Adrenal gland (tissue), 12 donors: Measurements from ENCODE around the gene ADK. TPM values are rescaled to one million over a fixed set of nuclear protein-coding genes. Genes with fewer than 3 reads are reported as not detected.

Source experiments
- DNase-seq, 7 donors: peaks; one replicate each; pipeline ENCODE4 v3.0.0-alpha.2; 2019 to 2020
- H3K27ac ChIP-seq, 5 donors: fragments of 200-600 bp; sonication (generic) in 4 of 5; 1 replicate in 3 of 5; 2 replicates in 2 of 5; pipeline versions ENCODE4 v1.5.1 to v1.8.0; 2016 to 2020; ENCODE audit warnings: mild to moderate bottlenecking in 1 of 5
- H3K27me3 ChIP-seq: fragments of 200-600 bp; 2 replicates; pipeline ENCODE4 v1.8.0; 2021
- H3K36me3 ChIP-seq, 2 donors: fragments of 200-600 bp; replicated peaks in 1 of 2; 1 replicate in 1 of 2; 2 replicates in 1 of 2; pipeline versions ENCODE4 v1.5.1 to v1.8.0; 2018 to 2022
- H3K4me1 ChIP-seq, 2 donors: fragments of 200-600 bp; replicated peaks in 1 of 2; 1 replicate in 1 of 2; 2 replicates in 1 of 2; pipeline versions ENCODE4 v1.5.1 to v1.8.0; 2018 to 2021
- H3K4me3 ChIP-seq, 4 donors: fragments of 200-600 bp; sonication (generic) in 3 of 4; one replicate each; pipeline ENCODE4 v1.5.1; 2016 to 2018
- H3K9me3 ChIP-seq, 3 donors: fragments of 200-600 bp; sonication (generic) in 1 of 3; replicated peaks in 1 of 3; 1 replicate in 2 of 3; 2 replicates in 1 of 3; pipeline versions ENCODE4 v1.5.1 to v1.8.0; 2016 to 2021
- POLR2A ChIP-seq, 2 donors: fragments of 450-650 bp; IDR thresholded peaks; one replicate each; pipeline ENCODE4 v1.6.1; 2017; ENCODE audit warnings: antibody characterized with exemption in 2 of 2, mild to moderate bottlenecking in 2 of 2, moderate library complexity in 1 of 2
- WGBS, 4 donors: extraction: QIAGEN DNeasy Blood & Tissue Kit in 2 of 4; methylation state at CpG; one replicate each; pipeline versions ENCODE4 v1.1.5 to v1.1.7; 2013 to 2017; 5-methylcytosine and 5-hydroxymethylcytosine counted together
- intact Hi-C, 2 donors: fragments of 100-400 bp; cut with DNase I; formaldehyde crosslinking; loops; one replicate each; pipeline versions ENCODE4 v1.14.1 to v1.15.0; 2022 to 2023
- polyA plus RNA-seq, 3 donors: library from polyadenylated mRNA; stranded (reverse); fragments of 200-250 nt in 2 of 3; fragments of 350-450 nt in 1 of 3; fragmentation: Illumina TruSeq in 1 of 3; extraction: RNeasy Lipid Tissue Mini Kit (QIAGEN cat#74804) in 1 of 3; gene quantifications; one replicate each; pipeline ENCODE4 v1.2.3, GENCODE V29; 2013 to 2014
- total RNA-seq, 9 donors: library from RNA; depleted of rRNA in 4 of 9; stranded (reverse); fragments of >200 nt in 4 of 9; fragments of 120-200 nt in 1 of 9; fragmentation: NEBNext Ultra II Directional in 1 of 9; extraction: Animal tissue kit (Norgen Biotek cat#: 25700) in 1 of 9; gene quantifications; one replicate each; pipeline versions ENCODE4 v1.1.0 to v1.2.4, GENCODE V29; 2013 to 2023
- TF ChIP-seq, protein P1 (sequence below), 6 experiments: fragments of 450-650 bp in 4 of 6; fragments of 200-600 bp in 2 of 6; sonication (generic) in 1 of 6; IDR thresholded peaks; 1 replicate in 5 of 6; 2 replicates in 1 of 6; pipeline versions ENCODE4 v1.5.1 to v1.8.0; 2016 to 2021; ENCODE audit warnings: antibody characterized with exemption in 6 of 6, mild to moderate bottlenecking in 2 of 6, moderate library complexity in 1 of 6
- donor health status: healthy with polysubstance abuse.
- donor health status: Bipolar disorder and iron deficiency.
- donor health status: DM: yes; HTN: yes; CAD: no.
- donor health status: DM: no; HTN: no; CAD: no.
- donor health status: DM: no; HTN: no; CAD: no.
- donor health status: DM: yes; HTN: yes; CAD: no.

ADK gene
- total and polyA plus RNA-seq, 12 donors: 8.2 to 45.5 (median 22.2) TPM

DNA sequence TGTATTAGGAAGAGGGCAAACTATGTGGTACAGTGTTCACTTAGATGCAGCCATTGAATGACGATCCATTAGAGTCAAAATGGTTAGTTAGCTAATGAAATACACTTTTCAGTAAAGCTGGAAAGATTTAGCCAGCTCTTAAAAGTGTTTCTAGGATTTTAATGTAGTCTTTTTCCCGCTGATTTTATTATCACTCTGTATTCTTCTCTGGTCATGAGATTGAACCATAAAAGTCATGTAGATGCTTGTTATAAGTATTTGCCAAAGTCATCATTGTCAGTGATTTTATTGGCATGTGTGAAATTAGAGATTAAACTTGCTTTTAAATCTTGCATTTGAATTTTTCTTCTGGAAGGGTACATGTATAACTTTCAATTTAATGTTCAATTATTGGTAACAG is 93.8 kb downstream of the ADK start:
- no peak for DNase-seq
- no peaks in the 10 kb centered on the region for H3K27me3 ChIP-seq
- H3K36me3 ChIP-seq: no peaks in the 10 kb centered on the region
- H3K4me3 ChIP-seq: no peak overlapping the region
- no peaks in the 10 kb centered on the region for H3K4me1 ChIP-seq
- TF ChIP-seq POLR2A (IDR thresholded peaks at IDR 0.05): no peak
- TF ChIP-seq, protein P1, sequence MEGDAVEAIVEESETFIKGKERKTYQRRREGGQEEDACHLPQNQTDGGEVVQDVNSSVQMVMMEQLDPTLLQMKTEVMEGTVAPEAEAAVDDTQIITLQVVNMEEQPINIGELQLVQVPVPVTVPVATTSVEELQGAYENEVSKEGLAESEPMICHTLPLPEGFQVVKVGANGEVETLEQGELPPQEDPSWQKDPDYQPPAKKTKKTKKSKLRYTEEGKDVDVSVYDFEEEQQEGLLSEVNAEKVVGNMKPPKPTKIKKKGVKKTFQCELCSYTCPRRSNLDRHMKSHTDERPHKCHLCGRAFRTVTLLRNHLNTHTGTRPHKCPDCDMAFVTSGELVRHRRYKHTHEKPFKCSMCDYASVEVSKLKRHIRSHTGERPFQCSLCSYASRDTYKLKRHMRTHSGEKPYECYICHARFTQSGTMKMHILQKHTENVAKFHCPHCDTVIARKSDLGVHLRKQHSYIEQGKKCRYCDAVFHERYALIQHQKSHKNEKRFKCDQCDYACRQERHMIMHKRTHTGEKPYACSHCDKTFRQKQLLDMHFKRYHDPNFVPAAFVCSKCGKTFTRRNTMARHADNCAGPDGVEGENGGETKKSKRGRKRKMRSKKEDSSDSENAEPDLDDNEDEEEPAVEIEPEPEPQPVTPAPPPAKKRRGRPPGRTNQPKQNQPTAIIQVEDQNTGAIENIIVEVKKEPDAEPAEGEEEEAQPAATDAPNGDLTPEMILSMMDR (IDR thresholded peaks at IDR 0.05): no peak
- H3K9me3 ChIP-seq: no peaks in the 10 kb centered on the region
- 92 to 99% (median 97%) methylated on average over 2 of the region's 2 CpGs for WGBS, 4 donors
- intact Hi-C loops: loop anchor here (5.0 to 10.0 kb wide), 3 partner anchors 857 to 990 kb away; partner anchors contain the start of gene COMTD1 (in 2 of the 2)
- H3K27ac ChIP-seq: no peak overlapping the region

DNA sequence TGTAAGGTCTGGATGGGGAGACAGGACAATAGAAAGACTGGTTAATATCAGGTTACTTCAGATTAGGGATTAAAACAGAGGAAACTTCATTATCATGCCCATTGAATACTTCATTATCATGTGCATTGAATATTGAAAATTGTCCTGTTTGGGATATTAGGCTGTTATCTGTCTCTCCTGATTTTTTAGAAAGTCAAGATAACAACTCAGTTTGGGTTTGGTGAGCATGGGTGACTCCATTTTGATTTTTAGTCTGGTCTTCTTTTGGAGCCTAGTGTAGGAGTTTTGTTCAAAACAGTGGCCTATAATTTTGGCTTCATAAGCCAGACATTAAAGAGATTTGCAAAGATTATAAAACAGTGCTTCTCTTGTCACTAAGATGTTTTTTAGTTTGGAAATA is 95.5 kb downstream of the ADK start:
- TF ChIP-seq POLR2A (IDR thresholded peaks at IDR 0.05): no peak
- TF ChIP-seq, protein P1 (IDR thresholded peaks at IDR 0.05): no peak
- H3K9me3 ChIP-seq: no peaks in the 10 kb centered on the region
- no peak overlapping the region for H3K4me3 ChIP-seq
- no peak for DNase-seq
- no peaks in the 10 kb centered on the region for H3K4me1 ChIP-seq
- H3K27me3 ChIP-seq: no peaks in the 10 kb centered on the region
- no peaks in the 10 kb centered on the region for H3K36me3 ChIP-seq
- H3K27ac ChIP-seq: no peak overlapping the region
- intact Hi-C loops: loop anchor here (5.0 to 10.0 kb wide), 3 partner anchors 856 to 988 kb away; partner anchors contain the start of gene COMTD1 (in 2 of the 2)

DNA sequence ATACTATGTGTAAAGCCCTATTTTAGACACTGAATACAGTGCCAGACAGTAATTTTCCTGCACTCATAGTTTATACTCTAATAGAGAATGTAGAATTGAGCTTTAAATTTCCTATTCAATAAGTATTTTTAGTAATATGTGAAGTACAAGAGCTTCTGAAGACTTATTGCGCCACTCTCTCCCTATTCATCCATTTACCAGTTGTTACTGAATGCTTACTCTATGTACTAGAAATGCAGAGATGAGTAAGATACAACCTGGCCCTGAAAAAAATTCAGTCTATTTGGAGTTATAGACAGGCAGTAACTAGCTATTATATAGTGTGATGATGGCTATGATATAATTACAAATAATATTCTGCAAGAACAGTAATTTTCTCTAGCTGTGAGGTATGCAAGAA is 98.8 kb downstream of the ADK start:
- Histone ChIP-seq H3K4me3 (no peak overlapping the region), H3K36me3 (no peaks in the 10 kb centered on the region), H3K9me3 (no peaks in the 10 kb centered on the region), H3K27me3 (no peaks in the 10 kb centered on the region), H3K4me1 (no peaks in the 10 kb centered on the region), H3K27ac (no peak overlapping the region)
- no peak for DNase-seq
- WGBS, 4 donors: 97 to 100% (median 97%) methylated on average over 1 of the region's 1 CpG
- TF ChIP-seq POLR2A (IDR thresholded peaks at IDR 0.05): no peak
- TF ChIP-seq, protein P1 (IDR thresholded peaks at IDR 0.05): no peak
- intact Hi-C loops: loop anchor here (5.0 to 10.0 kb wide), 3 partner anchors 852 to 985 kb away; partner anchors contain the start of gene COMTD1 (in 2 of the 2)

DNA sequence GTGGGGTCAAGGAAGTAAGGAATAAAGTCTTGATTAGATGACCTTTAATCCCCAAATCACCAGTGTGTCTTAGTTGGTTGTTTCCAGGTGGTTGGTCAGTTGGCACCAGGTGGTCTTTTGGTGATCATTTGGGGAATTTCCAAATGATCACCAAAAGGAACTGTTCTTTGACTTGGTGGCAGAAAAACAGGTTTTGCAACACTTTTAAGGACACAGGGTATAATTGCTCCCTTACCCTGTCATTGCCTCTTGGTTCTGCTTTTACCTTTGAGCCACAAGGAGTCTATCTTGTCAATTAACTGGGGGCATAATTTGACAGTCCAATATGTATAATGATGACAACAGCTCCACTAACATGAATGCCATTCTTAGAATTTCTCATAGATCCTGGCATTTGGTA is 104.2 kb downstream of the ADK start:
- no peaks in the 10 kb centered on the region for H3K4me1 ChIP-seq
- TF ChIP-seq, protein P1 (IDR thresholded peaks at IDR 0.05): no peak
- TF ChIP-seq POLR2A (IDR thresholded peaks at IDR 0.05): no peak
- no peak for DNase-seq
- no peaks in the 10 kb centered on the region for H3K27me3 ChIP-seq
- H3K4me3 ChIP-seq: no peak overlapping the region
- no peaks in the 10 kb centered on the region for H3K9me3 ChIP-seq
- H3K36me3 ChIP-seq: no peaks in the 10 kb centered on the region
- intact Hi-C loops: no loop called here
- H3K27ac ChIP-seq: no peak overlapping the region
